Stimulated activated CD8-positive, alpha-beta memory T cell treated with anti-CD3 and anti-CD28 coated beads, Interleukin-7, amount 100 ng/mL, for 24 hours (primary cell): ENCODE measurements around the gene CSPG4.
"Not testable (repeated sequence)": the region's sequence is repeated elsewhere in the genome, so short reads cannot be mapped to it uniquely, and the experiment has no call there.

ENCODE experiments used
- DNase-seq: peaks from one replicate; pipeline ENCODE4 v3.0.0-alpha.2; 2020; ENCODE audit warnings: low read depth

The CSPG4 gene

DNA sequence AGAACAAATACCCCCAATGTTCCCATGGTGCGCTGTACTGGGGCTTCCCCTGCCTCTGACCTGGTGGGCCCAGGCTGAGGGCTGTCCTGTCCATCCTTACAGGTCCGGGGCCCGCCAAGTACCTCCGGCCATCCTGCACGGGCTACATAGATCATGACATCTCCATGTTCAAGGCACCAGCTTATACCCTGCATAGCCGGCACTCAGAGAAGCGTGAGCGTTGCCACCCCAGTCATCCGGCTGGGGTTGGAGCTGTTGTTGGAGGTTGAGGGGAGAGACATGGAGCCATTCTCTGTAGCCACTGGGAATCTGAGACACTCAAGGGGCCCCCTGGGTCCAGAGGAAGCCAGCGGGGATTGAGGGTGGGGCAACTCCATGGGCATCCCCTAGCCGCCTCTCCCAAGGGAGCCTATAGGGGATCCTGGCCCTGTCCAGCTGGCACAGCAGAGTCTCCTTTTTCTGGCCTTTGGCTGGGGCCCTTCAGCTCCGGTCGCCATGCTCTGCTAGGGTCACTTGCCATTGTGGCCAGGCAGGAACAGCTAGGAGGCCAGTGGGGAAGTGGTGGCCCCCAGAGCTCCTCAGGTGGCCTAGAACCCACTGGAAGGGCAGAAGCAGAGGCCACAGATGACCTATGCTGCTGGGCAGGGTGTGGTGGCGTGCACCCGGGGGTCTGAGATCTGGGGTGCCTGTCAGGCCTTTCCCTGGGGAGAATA is 12.5 kb upstream of the CSPG4 start:
- no peak for DNase-seq

- no peak for DNase-seq
Measured at GRCh38 chr15:75723847-75724660, 11.4 kb upstream of the CSPG4 start.

GRCh38 chr15:75723171-75723846 is 10.7 kb upstream of the CSPG4 start:
- DNase-seq, result no peak

DNA sequence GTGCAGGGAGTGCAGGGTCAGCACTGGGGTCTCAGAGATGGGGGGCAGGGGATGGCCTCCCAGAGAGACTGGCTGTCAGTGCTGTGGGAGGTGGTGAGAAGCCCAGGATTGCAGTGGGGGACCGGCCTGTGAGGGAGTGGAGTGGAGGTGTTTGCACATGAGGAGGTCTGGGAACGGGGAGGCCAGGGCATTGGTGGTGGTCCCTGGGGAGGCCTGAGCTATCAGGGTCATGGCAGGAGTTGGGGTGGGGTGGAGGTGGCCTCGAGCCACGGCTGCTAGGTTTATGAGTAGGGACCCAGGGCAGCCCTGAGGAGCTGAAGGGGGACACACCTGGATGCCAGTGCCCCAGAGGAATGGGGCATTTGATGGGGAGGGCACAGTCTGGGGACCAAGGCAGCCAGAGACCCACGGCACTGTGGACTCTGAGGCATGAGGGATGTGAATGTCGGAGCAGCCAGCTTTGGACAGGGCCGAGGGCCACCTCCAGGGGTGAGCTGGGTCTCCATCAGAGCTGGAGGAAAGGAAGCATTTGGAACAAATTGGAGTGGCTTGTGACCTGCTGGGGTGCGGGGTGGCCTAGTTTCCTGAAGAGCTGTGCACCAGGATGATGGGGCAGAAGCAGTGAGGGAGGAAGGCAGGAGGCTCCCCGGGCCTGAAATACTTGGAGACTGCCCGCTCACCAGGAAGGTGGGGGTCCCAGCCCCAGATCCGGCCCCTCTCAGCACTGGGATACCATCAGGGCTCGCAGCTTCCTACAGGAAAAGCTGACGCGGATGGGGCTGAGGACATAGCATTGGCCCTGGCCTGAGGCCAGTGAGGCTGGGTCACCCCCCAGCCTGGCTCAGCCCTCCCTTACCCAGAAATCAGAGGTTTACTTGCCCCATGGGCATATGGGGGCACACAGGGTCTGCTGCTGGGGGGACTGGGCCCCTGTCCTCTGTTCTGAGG is 9.5 kb upstream of the CSPG4 start:
- DNase-seq, result no peak

DNA sequence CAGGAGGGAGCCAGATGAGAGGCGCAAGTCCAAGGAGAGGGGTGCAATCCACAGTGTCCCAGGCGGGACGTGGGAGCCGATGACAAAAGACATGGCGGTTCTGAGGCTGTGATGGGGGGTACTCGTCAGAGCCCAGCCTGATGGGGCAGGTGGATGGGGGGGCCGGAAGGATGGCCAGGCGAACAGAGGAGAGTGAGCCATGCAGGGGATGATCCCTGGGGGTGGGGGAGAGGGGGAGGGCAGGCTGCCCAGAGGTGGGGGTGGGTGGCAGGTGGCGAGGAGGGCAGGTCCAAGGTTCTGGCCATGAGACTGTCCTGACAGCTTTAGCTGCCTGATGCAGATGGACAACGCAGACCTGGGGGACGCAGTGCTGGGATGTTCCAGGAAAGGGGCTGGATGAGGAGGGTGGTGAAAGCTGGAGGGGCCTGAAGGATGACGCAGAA is 8.9 kb upstream of the CSPG4 start:
- DNase-seq, result no peak

DNA sequence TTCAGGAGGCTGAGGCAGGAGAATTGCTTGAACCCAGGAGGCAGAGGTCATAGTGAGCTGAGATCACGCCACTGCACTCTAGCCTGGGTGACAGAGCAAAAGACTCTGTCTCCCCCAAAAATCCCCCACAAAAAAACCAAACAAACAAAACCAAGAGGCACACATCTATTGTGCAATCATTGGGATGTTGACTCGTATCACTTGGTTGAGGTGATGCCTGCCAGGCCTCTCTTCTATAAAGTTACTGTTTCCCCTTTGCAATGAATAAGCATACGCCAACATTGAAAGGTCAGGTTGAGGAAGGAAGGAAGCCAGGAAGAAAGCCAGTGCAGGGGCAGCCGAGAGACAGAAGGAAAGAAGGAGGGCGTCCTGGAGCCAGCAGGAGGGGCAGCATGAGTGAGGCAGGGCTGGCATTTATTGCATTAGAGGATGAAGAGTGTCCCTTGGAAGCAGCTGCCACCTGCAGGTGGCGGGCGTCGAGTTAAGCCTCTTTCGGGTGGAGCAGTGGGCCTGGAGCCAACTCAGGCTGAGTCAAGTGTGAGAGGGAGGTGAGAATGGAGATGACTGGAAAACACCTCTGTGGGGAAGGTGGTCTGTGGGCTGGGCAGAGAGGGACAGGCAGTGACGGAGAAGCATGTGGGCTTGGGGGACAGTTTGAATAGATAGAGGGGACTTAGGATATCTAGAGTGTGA is 8.3 kb upstream of the CSPG4 start:
- peak; percentile 14 for DNase-seq

DNA sequence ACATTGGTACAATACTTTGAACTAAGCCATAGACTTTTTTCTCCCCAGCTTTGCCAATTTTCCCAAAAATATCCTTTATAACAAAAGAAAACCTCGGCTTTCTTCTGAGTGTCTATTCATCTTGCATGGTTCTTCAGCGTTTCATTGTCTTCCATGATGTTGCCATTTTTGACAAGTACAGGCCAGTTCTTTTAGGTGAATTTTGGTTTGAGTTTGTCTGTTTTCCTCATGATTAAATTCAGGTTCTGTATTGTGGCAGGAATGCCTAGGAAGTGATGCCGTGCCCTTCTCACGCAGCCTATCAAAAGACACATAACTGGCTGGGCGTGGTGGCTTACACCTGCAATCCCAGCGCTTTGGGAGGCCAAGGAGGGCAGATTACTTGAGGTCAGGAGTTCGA is 7.6 kb upstream of the CSPG4 start:
- no peak for DNase-seq

- DNase-seq, result no peak
Measured at GRCh38 chr15:75718328-75718727, 5.7 kb upstream of the CSPG4 start.

DNA sequence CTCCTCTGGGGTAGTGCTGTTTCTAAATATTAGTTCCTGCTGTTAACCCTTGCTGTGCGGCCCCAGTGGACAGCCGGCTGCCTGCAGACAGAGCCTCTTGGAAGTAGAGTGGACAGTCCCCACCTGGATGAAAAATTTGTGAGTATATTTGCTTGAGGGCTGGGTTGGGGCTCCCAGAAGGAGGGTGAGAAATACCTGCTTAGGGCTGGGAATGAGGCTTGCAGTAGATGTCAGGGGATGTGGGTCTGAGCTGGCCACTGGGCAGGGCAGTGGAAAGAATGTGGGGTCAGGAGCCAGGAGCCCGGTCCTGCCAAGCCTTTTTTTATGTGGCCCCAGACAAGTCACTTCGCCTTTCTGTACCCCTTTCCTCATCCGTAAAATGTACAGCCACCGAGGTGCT is 4.4 kb upstream of the CSPG4 start:
- not testable (repeated sequence) for DNase-seq

DNA sequence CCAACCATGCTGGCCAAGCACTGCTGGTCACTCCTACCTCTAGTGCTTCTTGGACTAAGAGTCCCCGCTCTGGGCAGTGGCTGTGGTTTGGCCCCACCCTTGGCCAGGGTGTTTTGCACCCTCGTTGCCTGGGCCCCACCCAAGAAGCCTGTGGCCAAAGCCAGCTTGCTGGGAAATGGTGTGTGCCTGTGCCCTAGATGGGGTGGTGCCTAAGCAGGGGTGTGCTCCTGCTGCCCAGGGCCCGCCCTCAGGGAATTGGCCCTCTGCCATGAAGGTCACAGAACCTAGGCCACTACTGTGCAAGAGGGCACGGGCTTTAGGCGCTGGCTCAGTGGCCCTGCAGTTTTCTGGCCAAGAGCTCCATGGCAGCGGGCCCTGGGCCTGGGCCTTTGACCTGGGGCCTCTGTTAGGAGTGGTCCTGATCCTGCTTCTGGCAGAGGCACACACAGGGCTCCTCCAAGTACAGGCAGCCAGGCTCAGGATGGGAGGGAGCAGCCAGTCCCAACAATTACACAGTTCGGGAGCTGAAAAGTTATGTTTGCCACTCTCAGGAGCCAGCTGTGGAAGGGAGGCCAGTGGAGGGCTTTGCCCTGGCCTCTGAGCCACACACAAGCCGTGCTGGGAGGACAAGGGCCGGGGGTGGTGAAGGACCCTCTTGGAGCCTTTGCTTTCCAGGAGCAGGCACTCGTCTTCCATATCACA is 3.8 kb upstream of the CSPG4 start:
- DNase-seq, result not testable (repeated sequence)

DNA sequence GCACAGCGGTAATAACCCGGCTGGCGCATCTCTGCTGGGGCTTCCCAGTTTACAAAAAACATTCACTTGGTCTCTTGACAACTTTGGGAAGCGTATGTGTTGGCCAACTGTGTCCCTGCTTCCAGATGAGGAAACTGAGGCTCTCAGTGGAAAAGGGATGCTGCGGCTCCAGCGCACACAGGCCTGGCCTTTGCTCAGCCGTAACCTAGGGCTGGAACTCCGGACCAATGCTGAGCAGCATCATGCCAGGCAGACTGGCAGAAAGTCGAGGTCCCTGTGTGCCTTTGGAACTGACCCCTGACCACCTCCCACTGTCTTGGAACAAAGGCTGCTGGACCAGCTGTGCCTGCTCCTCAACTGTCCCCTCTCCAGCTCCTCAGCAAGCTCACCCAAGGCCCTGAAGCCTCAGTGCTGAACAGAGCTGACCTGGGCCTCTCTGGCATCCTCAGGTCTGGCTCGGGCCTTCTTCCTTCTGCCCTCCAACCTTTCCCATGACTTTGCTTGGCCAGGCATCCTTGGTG is 2.7 kb upstream of the CSPG4 start:
- DNase-seq, result not testable (repeated sequence)

GRCh38 chr15:75714195-75714594 is 1.5 kb upstream of the CSPG4 start:
- DNase-seq, result no peak

GRCh38 chr15:75713338-75713895 is 769 bp upstream of the CSPG4 start:
- no peak for DNase-seq

DNA sequence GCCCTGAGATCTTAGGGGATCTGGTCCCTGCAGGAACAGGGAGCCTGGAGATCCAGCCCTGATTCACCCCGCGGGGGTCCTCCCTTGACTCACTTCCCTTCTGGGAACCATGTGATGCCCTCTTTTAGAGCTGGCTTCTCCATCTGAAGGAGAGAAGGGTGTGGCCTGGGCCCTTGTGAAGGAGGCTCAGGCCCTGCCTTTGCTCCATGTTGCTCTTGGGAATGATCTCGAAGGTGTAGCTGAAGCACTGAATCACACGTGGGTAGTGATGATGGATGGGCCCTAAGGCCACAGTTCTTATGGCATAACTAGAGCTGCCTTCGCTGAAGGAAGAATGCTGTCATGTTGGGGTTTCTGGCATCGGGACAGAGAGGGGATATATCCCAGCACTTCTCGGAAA is 1.2 kb downstream of the CSPG4 start:
- not testable (repeated sequence) for DNase-seq

DNA sequence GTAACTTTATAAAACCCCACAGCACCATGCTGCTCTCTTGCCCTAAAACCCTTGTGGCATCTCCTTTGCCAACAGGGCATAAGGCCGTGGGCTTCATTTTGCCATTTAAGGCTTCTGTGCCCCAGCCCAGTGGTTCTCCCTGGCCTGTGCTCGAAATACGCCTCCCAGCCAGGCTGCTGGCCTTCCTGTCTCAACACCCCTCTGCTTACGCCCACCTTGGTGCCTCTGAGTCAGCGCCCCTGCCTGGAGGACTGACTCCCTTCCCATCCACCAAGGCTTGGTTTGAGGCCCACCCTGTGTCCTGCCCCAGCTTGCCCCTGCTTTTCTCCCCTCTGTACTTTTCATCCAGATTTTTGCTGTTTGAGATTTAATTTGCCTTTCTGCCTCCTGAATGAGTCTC is 1.8 kb downstream of the CSPG4 start:
- not testable (repeated sequence) for DNase-seq

- not testable (repeated sequence) for DNase-seq
Measured at GRCh38 chr15:75709458-75709857, 3.2 kb downstream of the CSPG4 start.

DNA sequence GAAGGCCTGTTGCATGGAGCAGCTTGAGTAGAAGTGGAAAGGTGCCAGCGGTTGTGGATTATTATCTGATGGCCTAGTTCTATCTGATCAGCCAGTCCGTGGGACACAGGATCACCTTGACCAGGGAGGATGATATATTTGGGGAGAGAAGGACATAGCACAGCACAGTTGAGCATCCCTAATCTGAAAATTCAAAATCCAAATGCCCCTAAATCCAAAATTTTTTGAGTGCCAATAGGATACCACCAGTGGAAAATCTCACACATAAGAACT is 6.0 kb downstream of the CSPG4 start:
- no peak for DNase-seq

DNA sequence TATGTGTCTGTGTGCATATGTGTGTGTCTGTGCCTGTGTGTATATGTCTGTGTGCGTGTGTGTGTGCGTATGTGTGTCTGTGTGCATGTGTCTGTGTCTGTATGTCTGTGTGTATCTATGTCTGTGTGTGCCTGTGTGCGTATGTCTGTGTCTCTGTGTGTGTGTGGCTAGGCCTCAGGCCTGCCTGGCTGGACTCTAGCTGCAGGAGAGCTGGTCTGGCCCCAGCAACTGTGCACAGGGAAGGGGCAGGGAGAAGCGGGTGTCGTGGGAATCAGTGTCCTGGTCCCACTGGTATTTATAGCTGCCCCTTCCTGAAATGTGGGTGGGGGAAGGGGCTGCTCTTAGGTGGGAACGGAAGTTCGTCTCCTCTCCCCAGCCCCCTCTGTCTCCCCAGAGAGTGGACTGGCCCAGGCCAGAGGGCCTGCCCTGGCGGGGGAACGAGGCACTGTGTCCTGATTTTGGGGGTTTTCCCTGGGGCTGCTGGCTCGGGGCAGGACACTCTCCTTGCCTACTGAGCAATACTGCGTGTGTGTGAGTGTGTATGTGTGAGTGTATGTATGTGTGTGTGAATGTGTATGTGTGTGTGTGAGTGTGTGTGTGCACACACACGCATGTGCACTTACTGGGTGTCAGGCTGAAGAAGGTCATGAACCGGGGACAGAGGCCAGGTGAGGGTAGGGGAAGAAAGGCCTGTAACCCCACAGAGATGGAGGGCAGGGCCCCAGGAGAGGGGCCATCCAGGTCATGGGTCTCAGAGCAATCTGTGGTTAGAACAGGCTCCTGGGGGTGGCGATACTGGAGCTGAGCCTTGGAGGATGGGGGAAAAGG is 6.6 kb downstream of the CSPG4 start:
- DNase-seq, result no peak

GRCh38 chr15:75705375-75705774 is 7.3 kb downstream of the CSPG4 start:
- not testable (repeated sequence) for DNase-seq
